Suprapubic skin (tissue), 4 donors: Measurements from ENCODE around the gene PUS10.
"Not testable (repeated sequence)": the region's sequence is repeated elsewhere in the genome, so short reads cannot be mapped to it uniquely, and the experiment has no call there.

Source experiments
- EP300 ChIP-seq: sonication (generic); formaldehyde crosslinking; IDR thresholded peaks from one replicate; pipeline ENCODE4 v1.6.1; 2017; ENCODE audit warnings: antibody characterized with exemption
- POLR2A ChIP-seq, 2 donors: fragments of 450-650 bp; IDR thresholded peaks; one replicate each; pipeline ENCODE4 v1.6.1; 2017; ENCODE audit warnings: antibody characterized with exemption in 2 of 2, mild to moderate bottlenecking in 2 of 2, moderate library complexity in 2 of 2
- POLR2AphosphoS5 ChIP-seq, 3 donors: sonication (generic); formaldehyde crosslinking; IDR thresholded peaks; one replicate each; pipeline ENCODE4 v1.6.1; 2017; ENCODE audit warnings: antibody characterized with exemption in 3 of 3
- TF ChIP-seq, protein P1 (sequence below), 2 donors: fragments of 200-600 bp in 1 of 2; fragments of 450-650 bp in 1 of 2; sonication (generic) in 1 of 2; IDR thresholded peaks; one replicate each; pipeline ENCODE4 v1.5.1; 2016 to 2019; ENCODE audit warnings: antibody characterized with exemption in 2 of 2, mild to moderate bottlenecking in 1 of 2, moderate library complexity in 1 of 2

DNA sequence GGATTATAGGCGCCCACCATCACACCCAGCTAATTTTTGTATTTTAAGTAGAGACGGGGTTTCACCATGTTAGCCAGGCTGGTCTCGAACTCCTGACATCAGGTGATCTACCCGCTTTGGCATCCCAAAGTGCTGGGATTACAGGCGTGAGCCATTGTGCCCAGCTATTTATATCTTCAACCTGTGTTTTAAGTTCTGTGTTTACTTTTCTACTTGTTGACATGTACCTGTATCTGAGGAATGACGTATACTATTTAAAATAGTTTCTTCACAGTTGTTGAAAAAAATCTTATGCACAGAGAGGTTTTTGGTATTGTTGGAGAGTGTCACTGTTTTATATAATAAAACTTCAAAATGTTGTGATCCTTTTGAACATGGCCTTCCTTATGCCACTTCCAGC is 116.8 kb downstream of the PUS10 start:
- TF ChIP-seq, protein P1, sequence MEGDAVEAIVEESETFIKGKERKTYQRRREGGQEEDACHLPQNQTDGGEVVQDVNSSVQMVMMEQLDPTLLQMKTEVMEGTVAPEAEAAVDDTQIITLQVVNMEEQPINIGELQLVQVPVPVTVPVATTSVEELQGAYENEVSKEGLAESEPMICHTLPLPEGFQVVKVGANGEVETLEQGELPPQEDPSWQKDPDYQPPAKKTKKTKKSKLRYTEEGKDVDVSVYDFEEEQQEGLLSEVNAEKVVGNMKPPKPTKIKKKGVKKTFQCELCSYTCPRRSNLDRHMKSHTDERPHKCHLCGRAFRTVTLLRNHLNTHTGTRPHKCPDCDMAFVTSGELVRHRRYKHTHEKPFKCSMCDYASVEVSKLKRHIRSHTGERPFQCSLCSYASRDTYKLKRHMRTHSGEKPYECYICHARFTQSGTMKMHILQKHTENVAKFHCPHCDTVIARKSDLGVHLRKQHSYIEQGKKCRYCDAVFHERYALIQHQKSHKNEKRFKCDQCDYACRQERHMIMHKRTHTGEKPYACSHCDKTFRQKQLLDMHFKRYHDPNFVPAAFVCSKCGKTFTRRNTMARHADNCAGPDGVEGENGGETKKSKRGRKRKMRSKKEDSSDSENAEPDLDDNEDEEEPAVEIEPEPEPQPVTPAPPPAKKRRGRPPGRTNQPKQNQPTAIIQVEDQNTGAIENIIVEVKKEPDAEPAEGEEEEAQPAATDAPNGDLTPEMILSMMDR (IDR thresholded peaks at IDR 0.05), result not testable (repeated sequence)
- TF ChIP-seq EP300; POLR2AphosphoS5 (IDR thresholded peaks at IDR 0.05); POLR2A (IDR thresholded peaks at IDR 0.05): not testable (repeated sequence)
